Left ventricle myocardium superior (tissue), 1 donor: ENCODE data around the gene ANKRD55. TPM values are rescaled to one million over a fixed set of nuclear protein-coding genes. Genes with fewer than 3 reads are reported as not detected.
A peak's percentile ranks its signal among the peaks of the same experiment; 100 is the strongest.
"Not testable (repeated sequence)": the region's sequence is repeated elsewhere in the genome, so short reads cannot be mapped to it uniquely, and the experiment has no call there.

Experiments
- ATAC-seq: fragments of 200-7000 bp; cut with Tn5 transposase; one replicate; pipeline ENCODE4 v1.9.1; 2020; ENCODE audit warnings: mild to moderate bottlenecking, moderate library complexity
- DNase-seq: peaks from one replicate; pipeline ENCODE4 v3.0.0-alpha.2; 2020
- intact Hi-C: fragments of 100-400 bp; cut with micrococcal nuclease; formaldehyde crosslinking; loops from one replicate; pipeline ENCODE4 v1.11.0; 2022
- total RNA-seq: library from RNA; stranded (reverse); fragmentation: NEBNext Ultra II Directional; extraction: Animal tissue kit (Norgen Biotek cat#: 25700); gene quantifications from one replicate; pipeline ENCODE4 v1.2.1, GENCODE V29; 2021
- donor health status: DM: no; HTN: yes; CAD: no; lungs with severe emphysema.

ANKRD55 gene
- total RNA-seq, 1 donor from 2014 or later, result not detected

GRCh38 chr5:56123531-56124243, 109.4 kb downstream of the ANKRD55 start:
- DNase-seq (peak; percentile 65), ATAC-seq (peak; percentile 94)
- intact Hi-C loops, result no loop called here

- DNase-seq, ATAC-seq, intact Hi-C loops: not testable (repeated sequence)
Observed at GRCh38 chr5:56122360-56122985, 110.7 kb downstream of the ANKRD55 start.

DNA sequence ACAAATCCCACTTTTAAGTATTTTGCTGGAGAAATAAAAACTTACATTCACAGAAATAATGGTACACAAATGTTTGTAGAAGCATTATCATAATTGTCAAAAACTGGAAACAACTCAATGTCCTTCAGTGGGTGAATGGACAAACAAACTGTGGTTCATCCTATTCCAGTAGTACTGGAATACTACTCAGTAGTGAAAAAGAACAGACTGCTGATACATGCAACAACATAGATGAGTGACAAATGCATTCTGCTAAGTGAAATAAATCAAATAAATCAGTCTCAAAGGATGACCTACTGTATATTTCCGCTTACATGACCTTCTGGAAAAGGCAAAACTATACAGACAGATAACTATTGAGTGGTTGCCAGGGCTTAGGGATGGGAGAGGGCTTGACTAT, 114.1 kb downstream of the ANKRD55 start:
- no peak for DNase-seq
- intact Hi-C loops, result no loop called here

GRCh38 chr5:56116599-56117141, 116.5 kb downstream of the ANKRD55 start:
- intact Hi-C loops, result no loop called here
- ATAC-seq, result peak; percentile 20
- DNase-seq, result no peak

More for the DNA sequence above, 114.1 kb downstream of the ANKRD55 start:
- no peak for ATAC-seq

DNA sequence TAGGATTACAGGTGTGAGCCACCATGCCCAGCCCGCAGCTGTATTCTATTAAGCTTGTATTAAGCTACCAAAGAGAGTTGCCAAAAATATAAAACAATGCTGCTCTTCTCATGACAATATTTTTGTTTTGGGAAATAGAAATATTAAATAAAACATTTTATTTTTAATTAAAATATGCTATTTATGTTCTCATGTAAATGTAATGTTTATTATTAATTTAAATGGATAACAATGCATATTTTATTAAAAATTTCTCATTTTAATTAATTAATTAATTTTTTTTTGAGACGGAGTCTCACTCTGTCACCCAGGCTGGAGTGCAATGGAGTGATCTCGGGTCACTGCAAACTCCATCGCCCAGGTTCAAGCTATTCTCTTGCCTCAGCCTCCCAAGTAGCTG, 117.5 kb downstream of the ANKRD55 start:
- no peak for DNase-seq
- no peak for ATAC-seq
- intact Hi-C loops, result no loop called here

DNA sequence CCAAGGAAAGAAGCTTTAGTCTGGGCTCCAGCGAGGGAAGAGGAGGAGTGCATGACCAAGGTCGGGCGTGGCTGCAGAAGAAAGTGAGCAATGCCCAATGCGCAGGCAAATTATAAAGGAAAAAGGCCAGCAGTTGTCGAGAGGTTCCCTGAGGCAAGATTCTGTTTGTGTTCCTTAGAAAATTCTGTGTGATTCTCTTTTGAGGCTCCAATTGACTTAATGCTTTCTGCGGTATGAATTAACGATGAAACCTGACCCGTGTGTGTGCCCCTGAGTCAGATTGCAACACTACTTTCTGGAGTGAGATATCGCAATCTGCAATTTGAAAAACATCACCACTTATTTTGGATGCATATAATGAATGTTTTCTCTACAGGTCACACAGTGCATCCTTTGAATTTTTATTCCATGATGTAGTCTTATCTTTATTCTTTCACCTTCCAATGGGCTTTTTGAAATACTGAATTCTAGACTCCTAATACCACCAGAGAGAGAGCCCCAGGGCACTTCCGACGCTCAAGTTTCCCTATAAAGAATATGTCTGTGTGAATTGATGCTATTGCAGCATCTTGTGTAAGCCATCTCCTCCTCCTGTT, 120.5 kb downstream of the ANKRD55 start:
- no peak for ATAC-seq
- intact Hi-C loops, result no loop called here
- no peak for DNase-seq

DNA sequence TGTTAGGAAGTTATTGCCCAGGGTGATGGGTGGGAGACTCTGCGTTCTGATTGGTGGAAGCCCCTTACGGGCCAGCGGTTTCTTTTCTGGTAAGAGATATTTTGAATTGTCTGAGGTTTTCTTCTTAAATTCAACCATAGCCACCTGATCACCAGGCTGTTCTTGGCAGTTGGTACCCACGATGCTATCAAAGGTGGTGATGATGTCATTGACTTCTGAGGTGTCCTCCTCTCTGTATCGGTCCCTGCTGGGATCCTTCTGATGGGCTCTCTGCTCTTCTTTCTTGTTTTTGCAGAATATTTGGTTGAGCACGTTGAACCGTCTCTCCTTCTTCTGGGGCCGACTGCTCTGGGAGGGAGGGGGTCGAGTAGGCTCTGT, 121.7 kb downstream of the ANKRD55 start:
- DNase-seq (no peak), ATAC-seq (no peak)
- intact Hi-C loops, result no loop called here

- intact Hi-C loops, result no loop called here
- DNase-seq (no peak), ATAC-seq (no peak)
Observed at GRCh38 chr5:56110646-56111403, 122.3 kb downstream of the ANKRD55 start.

DNA sequence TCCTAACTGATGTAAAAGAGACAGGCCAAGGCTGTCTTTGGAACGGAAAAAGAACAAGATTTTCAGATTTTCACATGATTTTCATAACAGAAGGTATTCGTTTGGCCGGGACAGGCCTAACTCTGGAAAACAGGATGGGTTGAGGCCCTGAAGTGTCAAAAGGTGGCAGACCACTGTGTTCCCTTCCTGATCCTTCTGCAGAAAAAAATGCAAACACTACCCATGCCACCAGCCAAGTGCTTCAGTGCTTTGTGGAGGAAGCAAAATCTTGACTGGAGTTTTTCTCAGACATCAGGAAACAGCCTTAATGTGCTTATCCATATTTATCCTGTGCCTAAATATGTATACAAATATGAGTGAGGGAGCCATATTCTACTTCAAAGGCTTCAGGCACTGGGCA, 124.9 kb downstream of the ANKRD55 start:
- DNase-seq (no peak), ATAC-seq (peak; percentile 24)
- intact Hi-C loops, result no loop called here

DNA sequence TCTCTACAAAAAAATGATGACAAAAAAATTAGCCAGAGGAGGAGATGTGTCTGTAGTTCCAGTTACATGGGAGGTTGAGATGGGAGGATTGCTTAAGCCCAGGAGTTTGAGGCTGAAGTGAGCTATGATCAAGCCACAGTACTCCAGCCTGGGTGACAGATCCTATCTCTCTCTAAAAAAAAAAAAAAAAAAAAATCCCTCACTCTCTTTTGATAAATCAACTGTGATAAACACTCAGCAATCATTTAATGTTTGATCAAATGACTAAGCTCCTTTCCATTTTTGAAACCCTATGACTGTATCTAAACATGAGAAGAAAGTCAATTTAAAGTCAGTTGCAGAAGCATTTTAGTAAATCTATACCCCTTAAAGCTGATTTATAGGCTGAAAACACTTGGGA, 126.3 kb downstream of the ANKRD55 start:
- intact Hi-C loops, result no loop called here
- ATAC-seq (no peak), DNase-seq (no peak)

DNA sequence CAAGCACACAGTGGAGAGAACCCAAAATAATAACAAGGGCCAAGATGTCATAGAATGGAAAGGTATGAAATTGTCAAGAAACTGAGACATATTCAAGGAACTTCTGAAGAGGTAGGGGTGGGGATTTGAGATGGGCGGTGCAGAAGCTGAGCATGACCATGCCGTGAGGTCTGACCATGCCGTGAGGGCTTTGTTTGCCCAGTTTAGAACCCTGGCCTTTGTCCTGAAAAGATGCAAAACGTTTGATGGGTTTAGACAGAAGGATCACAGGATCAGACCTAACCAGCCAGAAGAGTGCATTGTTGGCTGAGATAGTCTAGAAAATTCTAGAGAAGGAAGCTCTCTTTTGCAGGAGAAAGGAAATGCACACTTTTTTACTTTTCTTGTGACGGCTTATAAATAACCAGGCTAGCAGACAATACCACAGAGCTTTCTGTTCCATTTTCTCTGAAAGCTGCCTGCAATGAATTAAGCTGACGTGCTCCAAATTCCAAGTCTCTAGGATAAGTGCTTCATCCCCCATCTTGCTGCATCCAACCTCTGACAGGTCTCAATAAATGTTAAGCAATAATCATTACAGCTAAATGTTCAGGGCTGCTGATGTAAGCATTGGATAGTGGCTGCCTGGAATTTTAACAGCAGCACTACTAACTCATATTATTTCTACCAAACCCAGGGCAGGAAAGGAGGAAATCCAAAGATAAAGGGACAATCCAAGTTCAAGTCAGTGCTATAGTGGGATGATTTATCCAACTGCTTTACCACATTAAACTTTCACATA, 127.4 kb downstream of the ANKRD55 start:
- intact Hi-C loops, result no loop called here
- ATAC-seq (no peak), DNase-seq (no peak)

- intact Hi-C loops, result no loop called here
- DNase-seq (no peak), ATAC-seq (no peak)
Observed at GRCh38 chr5:56102889-56103288, 130.2 kb downstream of the ANKRD55 start.

DNA sequence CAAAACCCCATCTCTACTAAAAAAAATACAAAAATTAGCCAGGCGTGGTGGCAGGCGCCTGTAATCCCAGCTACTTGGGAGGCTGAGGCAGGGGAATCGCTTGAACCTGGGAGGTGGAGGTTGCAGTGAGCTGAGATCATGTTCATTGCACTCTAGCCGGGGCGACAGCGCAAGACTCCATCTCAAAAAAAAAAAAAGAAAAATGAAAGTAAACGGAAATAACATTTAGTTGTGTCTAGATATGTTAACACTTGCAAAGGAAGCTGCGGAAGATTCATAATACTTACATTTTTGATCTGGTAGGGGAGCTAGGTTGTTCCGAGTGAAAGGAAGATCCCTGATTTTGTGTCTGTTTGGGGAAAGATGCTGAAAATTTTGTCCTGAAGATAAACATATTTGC, 130.9 kb downstream of the ANKRD55 start:
- ATAC-seq, DNase-seq, intact Hi-C loops: not testable (repeated sequence)

DNA sequence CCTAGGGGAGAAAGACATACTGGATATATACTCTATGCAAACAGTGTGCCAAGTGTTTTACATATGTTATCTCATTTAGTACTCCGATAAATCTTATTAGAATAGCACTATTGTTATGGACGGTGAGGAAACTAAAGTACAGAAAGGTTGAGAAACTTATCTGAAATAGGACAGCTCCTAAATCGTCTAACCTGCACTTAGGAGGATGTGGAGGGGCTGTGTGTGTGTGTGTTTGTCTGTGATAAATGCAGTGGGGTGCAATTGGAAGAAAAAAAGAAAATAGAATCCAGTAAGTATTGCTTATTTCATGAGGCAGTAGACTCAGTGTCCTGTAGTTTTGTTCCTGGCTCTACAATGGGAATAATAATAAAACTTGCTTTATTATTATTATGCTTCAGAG, 131.9 kb downstream of the ANKRD55 start:
- DNase-seq, result no peak
- no peak for ATAC-seq
- intact Hi-C loops, result no loop called here

GRCh38 chr5:56100439-56101176, 132.5 kb downstream of the ANKRD55 start:
- ATAC-seq, result no peak
- intact Hi-C loops, result no loop called here
- no peak for DNase-seq

DNA sequence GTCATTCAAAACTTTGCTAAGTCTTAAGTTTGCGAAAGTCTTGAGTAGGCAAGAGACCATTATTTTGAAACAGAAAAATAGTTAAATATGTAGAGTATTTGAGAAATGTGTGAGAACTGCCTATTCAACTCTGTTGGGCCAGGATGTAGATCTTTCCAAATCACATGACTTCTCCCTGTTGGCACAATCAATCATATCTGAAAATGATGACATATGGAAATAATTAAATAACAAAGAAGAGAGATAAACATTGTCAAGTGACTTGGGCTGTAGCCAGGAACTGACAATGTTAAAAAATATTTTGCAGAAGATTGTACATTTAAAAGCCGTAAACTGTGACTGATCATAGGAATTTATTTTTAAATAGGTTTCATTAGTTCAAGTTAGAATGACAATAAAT, 133.8 kb downstream of the ANKRD55 start:
- intact Hi-C loops, result no loop called here
- DNase-seq (no peak), ATAC-seq (peak; percentile 32)

GRCh38 chr5:56097055-56097454, 136.1 kb downstream of the ANKRD55 start:
- DNase-seq (no peak), ATAC-seq (no peak)
- intact Hi-C loops, result no loop called here

GRCh38 chr5:56095579-56096102, 137.5 kb downstream of the ANKRD55 start:
- intact Hi-C loops, result no loop called here
- no peak for ATAC-seq
- DNase-seq, result no peak
